Endothelial cell of umbilical vein (primary cell): ENCODE data around the gene EPB41L2. TPM values are rescaled to one million over a fixed set of nuclear protein-coding genes. Genes with fewer than 3 reads are reported as not detected.

Experiments
- BruUV-seq: library from RNA; stranded (reverse); fragments of 400-500 nt; replicated peaks from 2 replicates; lab custom pipeline; 2021; lab: Mats Ljungman, UMichigan
- CTCF ChIA-PET: fragments of 300-600, 350-600 bp; sonication (Branson Sonifier 250); formaldehyde crosslinking; loops from one replicate; lab custom pipeline; 2021; ENCODE audit warnings: antibody characterized with exemption, inconsistent platforms; lab: Charles Lee
- POLR2A ChIA-PET: fragments of 300-600, 350-600 bp; sonication (Branson Sonifier 250); formaldehyde crosslinking; loops from one replicate; lab custom pipeline; 2021; ENCODE audit warnings: antibody characterized with exemption, inconsistent platforms; lab: Charles Lee
- DNase-seq: peaks from one replicate; pipeline ENCODE4 v3.0.0-alpha.2; 2011; ENCODE audit warnings: low read depth, low spot score
- FAIRE-seq: peaks from 2 replicates; lab custom pipeline; 2011; peaks lifted over from hg19 to GRCh38; lab: Jason Lieb, UNC
- H2AFZ ChIP-seq: 2 replicates; pipeline ENCODE4 v1.6.0; 2012; ENCODE audit warnings: low read depth, low read length, control low read depth, inconsistent platforms
- H3K27ac ChIP-seq: 2 replicates; pipeline ENCODE4 v1.5.1; 2011; ENCODE audit warnings: low read depth, mild to moderate bottlenecking, control low read depth, low read length, moderate library complexity; ENCODE audit not compliant: insufficient read depth
- H3K27me3 ChIP-seq, 2 experiments: 2 replicates each; pipeline versions ENCODE4 v1.6.0 to v1.6.1; 2011; ENCODE audit warnings: low read length in 2 of 2, mixed read lengths in 1 of 2; ENCODE audit not compliant: control insufficient read depth in 2 of 2, insufficient read depth in 2 of 2
- H3K36me3 ChIP-seq, 2 experiments: 2 replicates in 1 of 2; 3 replicates in 1 of 2; pipeline ENCODE4 v1.5.1; 2011; ENCODE audit warnings: low read length in 2 of 2, mild to moderate bottlenecking in 1 of 2, moderate library complexity in 1 of 2; ENCODE audit not compliant: control insufficient read depth in 2 of 2, insufficient read depth in 2 of 2; ENCODE audit errors: extremely low read depth in 1 of 2
- H3K4me1 ChIP-seq: 3 replicates; pipeline ENCODE4 v1.5.1; 2011; ENCODE audit warnings: mild to moderate bottlenecking, low read length; ENCODE audit not compliant: control insufficient read depth, insufficient read depth; ENCODE audit errors: extremely low read depth
- H3K4me2 ChIP-seq: 2 replicates; pipeline ENCODE4 v1.6.1; 2011; ENCODE audit warnings: low read length, control low read depth, mixed read lengths; ENCODE audit not compliant: insufficient read depth
- H3K4me3 ChIP-seq, 3 experiments: fragments of 200-600 bp in 1 of 3; sonication (generic), shearing (Covaris generic) in 1 of 3; replicated peaks in 1 of 3; 2 replicates each; pipeline ENCODE4 v1.5.1; 2011 to 2016; ENCODE audit warnings: control low read depth in 3 of 3, low read length in 3 of 3, mild to moderate bottlenecking in 2 of 3, inconsistent platforms in 1 of 3, low read depth in 1 of 3, moderate library complexity in 1 of 3; ENCODE audit not compliant: insufficient read depth in 1 of 3
- H3K79me2 ChIP-seq: 2 replicates; pipeline ENCODE4 v1.6.0; 2012; ENCODE audit warnings: low read length, inconsistent platforms; ENCODE audit not compliant: control insufficient read depth, insufficient read depth
- H3K9ac ChIP-seq: replicated peaks from 2 replicates; pipeline ENCODE3; 2011; ENCODE audit warnings: low read length, control low read depth; ENCODE audit not compliant: insufficient read depth; ENCODE audit errors: extremely low read depth
- H3K9me1 ChIP-seq: replicated peaks from 3 replicates; pipeline ENCODE4 v1.6.0; 2011; ENCODE audit warnings: mild to moderate bottlenecking, low read length; ENCODE audit not compliant: control insufficient read depth, insufficient read depth; ENCODE audit errors: extremely low read depth
- H3K9me3 ChIP-seq: replicated peaks from 2 replicates; pipeline ENCODE4 v1.5.1; 2012; ENCODE audit warnings: low read length, inconsistent platforms; ENCODE audit not compliant: control insufficient read depth, insufficient read depth
- H4K20me1 ChIP-seq: replicated peaks from 2 replicates; pipeline ENCODE3; 2011; ENCODE audit warnings: mild to moderate bottlenecking, low read length; ENCODE audit not compliant: control insufficient read depth, insufficient read depth; ENCODE audit errors: extremely low read depth
- EZH2 ChIP-seq: IDR thresholded peaks from 2 replicates; pipeline ENCODE4 v1.6.1; 2012; ENCODE audit warnings: borderline replicate concordance, low read depth, mild to moderate bottlenecking, moderate library complexity, low read length, inconsistent platforms; ENCODE audit not compliant: severe bottlenecking
- FOS ChIP-seq: IDR thresholded peaks from 2 replicates; pipeline ENCODE4 v1.6.1; 2011; ENCODE audit warnings: mild to moderate bottlenecking, low read length, moderate library complexity, borderline replicate concordance; ENCODE audit not compliant: insufficient read depth
- GATA2 ChIP-seq: IDR thresholded peaks from 2 replicates; pipeline ENCODE4 v1.7.0; 2011; ENCODE audit warnings: low read depth, mild to moderate bottlenecking, moderate library complexity, mixed read lengths, low read length; ENCODE audit not compliant: insufficient read length, insufficient read depth
- JUN ChIP-seq: IDR thresholded peaks from 2 replicates; pipeline ENCODE4 v1.6.1; 2011; ENCODE audit warnings: borderline replicate concordance, low read depth; ENCODE audit not compliant: insufficient read length, insufficient read depth
- MAX ChIP-seq: IDR thresholded peaks from 2 replicates; pipeline ENCODE4 v1.6.1; 2011; ENCODE audit not compliant: insufficient read depth, insufficient read length
- MYC ChIP-seq: IDR thresholded peaks from one replicate; pipeline ENCODE4 v1.6.1; 2011; ENCODE audit warnings: mild to moderate bottlenecking, low read depth, low read length
- POLR2A ChIP-seq: IDR thresholded peaks from 2 replicates; pipeline ENCODE4 v1.6.1; 2012; ENCODE audit warnings: low read depth, mild to moderate bottlenecking, control low read depth, low read length
- POLR2AphosphoS5 ChIP-seq: IDR thresholded peaks from 2 replicates; pipeline ENCODE4 v1.6.1; 2012; ENCODE audit warnings: low read depth, mild to moderate bottlenecking, control low read depth, low read length, moderate library complexity; ENCODE audit not compliant: insufficient read depth
- dilution Hi-C: fragments of 300-500 bp; cut with MboI; formaldehyde crosslinking; loops from one replicate; pipeline ENCODE4 v1.15.0; 2019; ENCODE audit warnings: low sequenced_read_pairs; ENCODE audit not compliant: extremely low pct_ligation_motif_present
- intact Hi-C: fragments of 100-400 bp; cut with micrococcal nuclease; formaldehyde crosslinking; loops from one replicate; pipeline ENCODE4 v1.10.0; 2022
- polyA plus RNA-seq, 4 experiments: library from polyadenylated mRNA; depleted of rRNA in 3 of 4; stranded (reverse) in 3 of 4; unstranded in 1 of 4; fragments of >200 nt; gene quantifications; 2 replicates each; pipeline versions ENCODE4 v1.2.1 to v1.2.3, GENCODE V29; 2011 to 2012; ENCODE audit warnings: missing spikeins in 1 of 4
- total RNA-seq: library from RNA; stranded (reverse); gene quantifications from 2 replicates; pipeline ENCODE4 v1.2.3, GENCODE V29; 2021
- TF ChIP-seq, protein P1 (sequence below), 2 donors: IDR thresholded peaks; 1 replicate in 1 of 2; 2 replicates in 1 of 2; pipeline ENCODE4 v1.5.1; 2011; ENCODE audit warnings: low read length in 2 of 2, mild to moderate bottlenecking in 2 of 2, moderate library complexity in 2 of 2, control low read depth in 1 of 2, inconsistent platforms in 1 of 2, low read depth in 1 of 2; ENCODE audit not compliant: insufficient read depth in 1 of 2; ENCODE audit errors: extremely low read depth in 1 of 2

EPB41L2 gene
- total and polyA plus RNA-seq, 2 donors (not counting 3 experiments of a cell fraction or from before 2014, with no cell fraction given): 26.5 to 87.7 TPM

DNA sequence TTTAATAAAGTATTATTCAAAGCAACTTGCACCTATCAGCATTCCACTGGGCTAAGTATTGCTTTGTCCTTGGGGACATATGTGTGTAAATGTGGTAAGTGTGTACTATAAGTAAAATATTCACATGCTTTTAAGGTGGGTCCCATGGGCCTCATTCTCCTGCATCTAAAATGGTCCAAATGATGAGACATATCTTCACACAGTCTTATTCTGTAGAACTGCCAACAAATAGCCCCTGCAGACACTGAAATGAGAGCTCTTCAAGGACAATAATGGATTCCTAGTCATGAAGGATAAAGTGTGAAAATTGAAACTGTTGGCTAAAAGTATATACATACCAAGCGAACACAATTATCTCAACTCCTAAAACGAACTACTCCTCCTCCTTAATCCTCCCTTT is 154.1 kb downstream of the EPB41L2 start:
- no peak for TF ChIP-seq POLR2A
- TF ChIP-seq, protein P1, sequence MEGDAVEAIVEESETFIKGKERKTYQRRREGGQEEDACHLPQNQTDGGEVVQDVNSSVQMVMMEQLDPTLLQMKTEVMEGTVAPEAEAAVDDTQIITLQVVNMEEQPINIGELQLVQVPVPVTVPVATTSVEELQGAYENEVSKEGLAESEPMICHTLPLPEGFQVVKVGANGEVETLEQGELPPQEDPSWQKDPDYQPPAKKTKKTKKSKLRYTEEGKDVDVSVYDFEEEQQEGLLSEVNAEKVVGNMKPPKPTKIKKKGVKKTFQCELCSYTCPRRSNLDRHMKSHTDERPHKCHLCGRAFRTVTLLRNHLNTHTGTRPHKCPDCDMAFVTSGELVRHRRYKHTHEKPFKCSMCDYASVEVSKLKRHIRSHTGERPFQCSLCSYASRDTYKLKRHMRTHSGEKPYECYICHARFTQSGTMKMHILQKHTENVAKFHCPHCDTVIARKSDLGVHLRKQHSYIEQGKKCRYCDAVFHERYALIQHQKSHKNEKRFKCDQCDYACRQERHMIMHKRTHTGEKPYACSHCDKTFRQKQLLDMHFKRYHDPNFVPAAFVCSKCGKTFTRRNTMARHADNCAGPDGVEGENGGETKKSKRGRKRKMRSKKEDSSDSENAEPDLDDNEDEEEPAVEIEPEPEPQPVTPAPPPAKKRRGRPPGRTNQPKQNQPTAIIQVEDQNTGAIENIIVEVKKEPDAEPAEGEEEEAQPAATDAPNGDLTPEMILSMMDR (IDR thresholded peaks at IDR 0.05; ENCODE audit: extremely low read depth in 1 of 2, insufficient read depth in 1 of 2, low read depth in 1 of 2, low read length in 2 of 2): no peak
- TF ChIP-seq GATA2: no peak
- no peak for TF ChIP-seq MYC
- no peak for TF ChIP-seq JUN
- TF ChIP-seq MAX: no peak
- no peak for TF ChIP-seq POLR2AphosphoS5
- TF ChIP-seq EZH2: no peak
- TF ChIP-seq FOS: no peak

More for the DNA sequence above, 154.1 kb downstream of the EPB41L2 start:
- Histone ChIP-seq H3K79me2 (no peaks in the 10 kb centered on the region), H2AFZ (no peak overlapping the region), H3K27ac (no peak overlapping the region), H3K4me2 (no peak overlapping the region), H3K9me3 (no peaks in the 10 kb centered on the region), H3K4me1 (peaks cover 11% of the 10 kb centered on the region), H3K27me3 (no peaks in the 10 kb centered on the region), H3K36me3 (no peaks in the 10 kb centered on the region), H3K4me3 (no peak overlapping the region), H4K20me1 (no peaks in the 10 kb centered on the region), H3K9ac (no peak overlapping the region), H3K9me1 (no peaks in the 10 kb centered on the region)
- POLR2A ChIA-PET: no interaction called here
- intact Hi-C loops: no loop called here
- DNase-seq: no peak
- BruUV-seq: no TSS peak
- dilution Hi-C loops: no loop called here
- no peak for FAIRE-seq
- CTCF ChIA-PET: no interaction called here
